Renal cortex interstitium (tissue), 11 donors: ENCODE data around the gene NR4A1. TPM values are rescaled to one million over a fixed set of nuclear protein-coding genes. Genes with fewer than 3 reads are reported as not detected.
"Not testable (repeated sequence)": the region's sequence is repeated elsewhere in the genome, so short reads cannot be mapped to it uniquely, and the experiment has no call there.

Experiments
- DNase-seq, 11 donors: peaks; one replicate each; pipeline ENCODE4 v3.0.0-alpha.2; 2013; ENCODE audit warnings: low read depth in 9 of 11, low spot score in 4 of 11; ENCODE audit errors: extremely low read depth in 1 of 11
- polyA plus RNA-seq, 3 donors: library from polyadenylated mRNA; unstranded; fragments of 120-200 nt; gene quantifications; one replicate each; pipeline ENCODE4 v1.2.1, GENCODE V29; 2013; ENCODE audit not compliant: insufficient read length in 3 of 3

NR4A1 gene
- polyA plus RNA-seq, 3 donors, result 14.8 to 43.3 (median 36.0) TPM

- no peak for DNase-seq
These were observed 32.4 kb downstream of the NR4A1 start for GRCh38 chr12:52083638-52083996.

DNA sequence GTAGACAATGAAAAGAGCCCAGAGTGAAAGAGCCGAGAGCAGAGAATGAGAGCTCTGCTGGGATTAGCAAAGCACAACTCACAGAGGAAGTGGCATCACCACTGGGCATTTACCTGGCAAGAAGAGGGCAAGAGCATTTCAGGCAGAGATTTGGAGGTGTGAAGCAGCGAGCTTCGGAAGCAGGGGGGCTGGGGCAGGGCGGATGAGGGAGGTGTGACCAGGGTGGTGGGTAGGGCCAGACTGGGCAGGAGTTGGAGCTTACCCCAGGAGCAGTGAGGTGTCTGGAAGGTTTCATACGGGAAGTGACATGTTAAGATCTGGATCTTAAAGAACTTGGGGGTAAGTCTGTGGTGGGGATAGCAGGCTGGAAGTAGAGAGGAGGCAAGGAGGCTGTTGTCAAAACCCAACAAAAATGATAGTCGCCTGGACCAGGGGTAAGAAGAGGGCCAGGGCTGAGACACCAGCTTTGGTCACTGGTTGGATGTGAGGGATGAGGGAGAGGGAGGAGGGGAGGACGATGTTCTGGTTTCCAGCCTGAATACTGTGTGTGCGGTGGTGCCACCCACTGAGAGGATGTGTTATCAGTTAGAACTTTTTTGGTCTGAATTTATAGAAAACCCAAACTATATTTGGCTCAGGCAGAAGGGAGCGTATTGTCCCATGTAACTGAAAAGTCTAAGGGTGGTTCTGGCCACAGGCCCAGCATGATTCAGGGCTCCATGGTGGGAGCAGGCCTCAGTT, 33.4 kb downstream of the NR4A1 start:
- no peak for DNase-seq

DNA sequence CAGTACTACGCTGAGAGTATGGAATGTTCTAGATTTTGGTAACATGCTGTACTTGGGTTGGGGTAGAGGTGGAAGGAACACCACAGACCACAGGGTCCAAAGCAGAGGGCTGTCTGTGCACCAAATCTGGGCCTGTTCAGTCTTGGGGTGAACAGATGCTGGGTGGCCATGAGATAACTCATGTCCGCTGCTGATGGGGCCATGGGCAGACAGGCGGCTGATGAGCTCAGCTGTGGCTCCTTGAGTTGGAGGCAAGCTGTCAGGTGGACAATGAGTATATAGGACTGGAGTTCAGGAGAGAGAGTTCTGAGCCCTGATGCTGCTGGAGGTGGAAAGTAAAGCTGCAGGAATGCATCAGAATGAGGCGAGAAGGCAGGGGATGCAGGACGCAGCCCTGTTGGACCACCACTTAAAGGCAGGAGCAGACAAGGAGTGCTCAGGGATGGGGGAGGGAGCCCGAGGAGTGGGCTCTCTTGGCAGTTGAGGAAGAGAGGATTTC, 34.5 kb downstream of the NR4A1 start:
- no peak for DNase-seq

DNA sequence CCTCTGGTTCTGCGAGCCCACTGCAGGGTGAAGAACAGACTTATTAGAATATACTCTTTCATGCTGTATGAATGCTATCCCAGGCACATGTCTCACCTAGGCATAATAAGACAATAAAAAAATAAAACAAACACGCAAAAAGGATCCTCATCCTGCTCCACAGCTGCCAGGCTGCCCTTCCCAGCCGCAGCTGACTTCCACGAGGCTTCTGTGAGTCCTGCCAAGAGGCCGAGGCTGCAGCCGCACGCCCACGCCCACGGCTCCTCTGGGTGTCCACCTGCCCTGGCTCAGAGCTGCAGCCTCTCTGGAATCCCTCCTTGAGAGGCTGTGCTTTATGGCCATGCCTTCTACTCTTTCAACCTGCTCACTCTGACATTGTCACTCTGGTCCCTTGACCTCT, 35.1 kb downstream of the NR4A1 start:
- DNase-seq, result no peak

GRCh38 chr12:52086944-52087835, 35.9 kb downstream of the NR4A1 start:
- DNase-seq, result no peak

GRCh38 chr12:52087961-52088820, 36.9 kb downstream of the NR4A1 start:
- DNase-seq, result no peak

GRCh38 chr12:52089491-52089890, 38.2 kb downstream of the NR4A1 start:
- DNase-seq, result no peak

DNA sequence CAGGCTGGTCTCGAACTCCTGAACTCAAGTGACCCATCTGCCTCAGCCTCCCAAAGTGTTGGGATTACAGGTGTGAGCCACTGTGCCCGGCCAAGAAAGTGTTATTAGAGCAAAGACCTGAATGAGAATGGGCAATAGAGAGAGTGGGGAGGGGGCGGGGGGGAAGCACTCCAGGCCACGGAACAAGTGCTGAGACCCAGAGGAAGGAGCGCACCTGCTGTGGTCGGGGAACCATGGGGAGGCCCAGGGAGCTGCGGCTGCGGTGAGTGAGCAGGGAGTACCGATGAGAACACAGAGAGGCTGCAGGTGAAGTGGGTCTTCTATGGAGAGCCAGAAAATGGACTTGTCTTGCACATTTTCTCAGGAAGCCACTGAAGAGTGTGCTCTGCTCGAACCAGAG, 39.0 kb downstream of the NR4A1 start:
- DNase-seq, result no peak

DNA sequence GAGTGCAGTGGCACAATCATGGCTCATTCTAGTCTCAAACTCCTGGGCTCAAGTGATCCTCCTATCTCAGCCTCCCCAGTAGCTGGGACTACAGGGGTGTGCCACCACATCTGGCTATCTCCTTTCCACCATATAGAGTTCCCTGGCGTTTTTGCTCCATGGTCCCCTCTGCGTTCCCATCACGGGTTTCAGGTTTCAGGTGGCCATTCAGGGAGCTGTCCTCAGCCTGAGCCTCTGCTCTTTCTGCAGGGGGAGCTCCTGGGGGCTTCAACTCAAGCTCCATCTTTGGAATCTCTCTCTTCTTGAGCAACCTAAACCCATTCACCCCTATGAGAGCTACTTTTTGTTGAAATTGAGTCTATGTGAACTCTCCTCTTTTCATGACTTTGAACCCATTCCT, 39.8 kb downstream of the NR4A1 start:
- DNase-seq, result no peak

DNA sequence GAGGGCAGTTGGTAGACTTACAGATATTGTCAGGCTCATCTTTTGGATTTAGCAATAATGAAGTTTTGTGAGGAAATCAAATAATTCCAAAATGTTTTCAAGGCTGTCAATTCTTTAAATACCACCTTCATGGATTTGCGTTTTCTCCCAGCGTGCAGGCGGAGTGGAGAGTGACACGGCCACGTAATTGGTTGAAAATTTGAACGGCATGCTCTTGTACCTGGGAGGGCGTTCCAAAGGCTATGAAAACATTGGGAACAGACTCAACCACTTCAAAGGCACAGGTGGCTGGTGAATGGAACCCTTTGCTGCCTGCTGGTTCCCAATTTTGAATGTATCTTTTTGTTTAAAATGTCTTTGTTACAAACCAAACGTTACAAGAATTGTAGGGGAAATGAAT, 40.6 kb downstream of the NR4A1 start:
- DNase-seq, result no peak

DNA sequence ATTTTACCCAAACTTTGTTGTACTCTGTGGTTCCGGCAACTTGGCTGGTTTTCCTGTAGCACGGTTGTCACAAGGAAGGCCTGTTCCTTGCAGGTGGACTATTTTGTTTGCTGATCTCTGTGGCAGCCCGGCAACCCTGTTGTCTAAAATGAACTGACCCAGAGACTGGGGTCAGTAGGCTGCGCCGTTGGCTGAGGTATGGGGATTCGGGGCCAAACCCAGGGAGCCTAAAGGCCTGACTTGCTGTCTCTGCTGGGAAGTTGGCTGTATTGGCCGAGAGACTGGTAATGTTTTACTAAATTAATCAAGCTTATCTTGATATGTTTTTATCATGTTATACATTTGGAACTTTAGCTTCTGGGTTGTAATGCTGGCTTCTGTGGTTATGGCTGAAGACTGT, 42.1 kb downstream of the NR4A1 start:
- DNase-seq, result no peak

- no peak for DNase-seq
These were observed 45.2 kb downstream of the NR4A1 start for GRCh38 chr12:52096332-52097044.

GRCh38 chr12:52097045-52097666, 45.9 kb downstream of the NR4A1 start:
- DNase-seq, result no peak

DNA sequence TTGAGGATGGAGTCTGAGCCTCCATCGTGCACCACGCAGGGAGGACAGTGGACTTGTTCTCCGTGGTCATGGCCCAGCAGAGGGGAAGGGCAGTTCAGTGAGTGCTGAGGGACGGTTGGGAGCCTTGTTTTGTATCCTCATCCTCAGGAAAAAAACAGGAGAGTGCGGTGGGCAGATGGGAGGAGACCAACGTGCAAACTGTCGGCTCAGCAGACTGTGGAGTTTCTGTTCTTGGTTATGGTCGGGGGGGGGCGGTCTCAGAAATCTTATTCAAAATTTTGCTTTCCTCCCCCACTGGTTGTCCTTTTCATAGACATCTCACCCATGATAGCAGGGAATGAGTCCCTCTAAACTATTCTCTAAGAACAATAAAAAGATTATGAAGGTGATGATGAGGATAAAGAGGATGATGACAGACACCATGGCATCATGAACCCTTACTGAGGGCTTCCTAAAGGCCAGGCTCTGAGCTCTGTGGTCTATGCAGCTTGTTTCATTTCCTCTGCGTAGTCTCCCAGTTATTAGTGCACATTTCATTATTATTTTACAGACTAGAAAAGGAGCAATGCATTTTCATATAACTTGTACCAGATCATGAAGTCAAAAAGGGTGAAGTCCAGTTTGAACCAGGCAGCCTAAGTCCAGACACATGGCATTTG, 53.3 kb downstream of the NR4A1 start:
- not testable (repeated sequence) for DNase-seq
